Endometrial microvascular endothelial cells (primary cell): ENCODE measurements around the gene ANO1. TPM values are rescaled to one million over a fixed set of nuclear protein-coding genes. Genes with fewer than 3 reads are reported as not detected.

Source experiments
- in situ Hi-C: cut with HindIII; loops from 2 replicates; pipeline ENCODE4 v1.10.0; 2017; ENCODE audit warnings: low sequenced_read_pairs, low pct_unique_long_range_greater_than_20kb; ENCODE audit errors: inconsistent ontology term
- total RNA-seq: library from RNA; depleted of rRNA; stranded (reverse); fragments of >200 nt; gene quantifications from one replicate; pipeline ENCODE4 v1.2.3, GENCODE V29; 2015; ENCODE audit errors: inconsistent ontology term

Gene ANO1
- total RNA-seq, 1 donor from 2014 or later, result not detected

DNA sequence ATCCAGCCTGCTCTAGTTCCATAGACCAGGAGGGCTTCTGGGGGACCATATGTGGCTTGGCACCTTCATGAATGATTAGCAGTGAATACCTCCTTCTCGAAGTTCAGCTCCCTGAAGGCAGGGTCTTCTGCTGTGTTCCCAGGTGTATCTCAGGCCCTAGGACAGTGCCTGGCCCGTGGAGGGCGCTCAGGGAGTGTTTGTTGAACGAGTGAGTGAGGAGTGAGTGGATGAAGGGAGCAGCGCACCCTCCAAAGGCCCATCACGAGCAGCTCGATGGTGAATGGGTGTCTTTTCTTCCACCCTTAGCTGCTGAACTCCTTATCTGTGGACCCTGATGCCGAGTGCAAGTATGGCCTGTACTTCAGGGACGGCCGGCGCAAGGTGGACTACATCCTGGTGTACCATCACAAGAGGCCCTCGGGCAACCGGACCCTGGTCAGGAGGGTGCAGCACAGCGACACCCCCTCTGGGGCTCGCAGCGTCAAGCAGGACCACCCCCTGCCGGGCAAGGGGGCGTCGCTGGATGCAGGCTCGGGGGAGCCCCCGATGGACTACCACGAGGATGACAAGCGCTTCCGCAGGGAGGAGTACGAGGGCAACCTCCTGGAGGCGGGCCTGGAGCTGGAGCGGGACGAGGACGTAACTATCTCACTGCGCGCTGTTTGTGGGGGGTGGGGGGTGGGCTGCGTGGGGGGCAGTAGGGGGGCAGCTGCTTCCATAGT is 9.5 kb downstream of the ANO1 start:
- in situ Hi-C loops, result no loop called here

DNA sequence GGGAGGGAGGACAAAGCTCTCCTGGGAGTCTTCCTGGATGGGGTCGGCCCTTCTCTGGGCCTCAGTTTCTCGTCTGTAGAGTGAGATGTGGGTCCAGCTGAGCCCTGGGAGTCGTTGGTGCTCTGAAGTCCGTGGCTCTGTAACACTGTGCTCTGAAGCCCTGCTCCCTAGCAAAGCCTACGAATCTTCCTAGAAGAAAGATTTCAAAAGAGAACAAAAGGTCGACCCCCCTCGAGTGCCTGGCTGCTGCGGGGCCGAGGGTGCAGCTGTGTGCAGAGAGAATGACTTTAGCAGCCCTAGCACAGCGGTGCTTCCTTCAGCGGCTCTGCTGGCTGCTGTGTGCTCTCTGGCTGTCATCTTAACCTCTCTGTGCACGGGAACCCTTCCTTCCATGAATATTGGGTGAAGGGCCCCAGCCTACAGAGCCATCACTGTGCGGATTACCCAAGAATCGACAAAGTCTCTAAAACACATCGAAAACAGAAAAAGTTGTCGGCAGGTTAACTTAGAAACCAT is 10.7 kb downstream of the ANO1 start:
- in situ Hi-C loops, result no loop called here

DNA sequence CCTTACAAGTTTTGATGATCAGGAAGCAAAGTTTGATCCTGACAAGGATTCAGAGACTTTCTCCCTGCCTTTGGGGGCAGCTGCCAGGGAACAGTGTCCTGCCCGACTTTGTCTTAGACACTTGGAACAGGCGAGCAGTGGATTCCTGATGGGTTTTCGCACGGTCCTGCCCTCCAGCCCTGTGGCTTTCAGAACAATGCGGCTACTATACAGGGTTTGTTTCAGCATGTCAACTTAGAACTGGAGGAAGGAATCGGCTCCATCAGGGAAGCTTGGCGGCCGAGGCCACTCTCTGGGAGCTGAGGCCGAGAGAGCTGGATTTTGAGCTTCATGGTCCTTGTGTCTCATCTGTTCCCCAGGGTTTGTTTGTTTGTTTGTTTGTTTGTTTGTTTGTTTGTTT is 11.5 kb downstream of the ANO1 start:
- in situ Hi-C loops, result no loop called here

DNA sequence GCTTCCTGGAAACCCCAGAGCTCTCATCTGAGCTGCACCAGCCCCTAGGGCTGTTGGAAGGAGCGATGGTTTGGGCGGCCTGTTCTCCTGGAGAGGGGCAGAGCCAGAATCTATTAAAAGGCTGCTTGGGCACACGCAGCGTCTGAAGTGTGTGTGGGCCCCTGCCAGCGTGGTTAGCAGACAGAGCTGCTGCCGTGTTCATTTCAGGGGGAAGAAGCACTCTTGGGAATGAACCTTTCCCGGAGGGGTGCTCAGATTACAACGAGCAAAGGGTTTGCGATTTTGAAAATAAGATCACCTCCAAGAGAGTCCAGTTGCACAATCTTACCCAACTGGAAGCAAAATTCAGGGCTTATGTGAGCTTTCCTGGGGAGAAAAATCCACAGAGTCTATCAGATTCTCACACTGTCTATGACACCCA is 12.9 kb downstream of the ANO1 start:
- in situ Hi-C loops, result no loop called here

DNA sequence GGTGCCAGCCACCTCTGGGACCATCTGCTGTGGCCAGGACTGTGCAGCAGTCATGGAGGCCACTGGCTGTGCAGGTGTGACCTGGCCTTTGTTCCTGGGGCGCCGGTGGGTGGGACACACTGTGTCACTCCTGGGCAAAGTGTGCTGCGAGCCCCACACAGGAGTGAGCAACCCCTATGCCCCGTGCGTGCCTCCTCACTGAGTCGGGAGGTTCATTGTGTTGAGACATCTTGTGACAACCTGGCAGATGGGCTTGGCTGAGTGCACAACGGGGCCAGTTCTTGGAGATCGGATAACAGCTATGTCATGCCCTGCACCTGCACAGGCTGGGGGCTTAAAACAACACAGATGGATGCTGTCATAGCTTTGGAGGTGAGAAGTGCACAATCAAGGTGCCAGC is 13.5 kb downstream of the ANO1 start:
- in situ Hi-C loops, result no loop called here

DNA sequence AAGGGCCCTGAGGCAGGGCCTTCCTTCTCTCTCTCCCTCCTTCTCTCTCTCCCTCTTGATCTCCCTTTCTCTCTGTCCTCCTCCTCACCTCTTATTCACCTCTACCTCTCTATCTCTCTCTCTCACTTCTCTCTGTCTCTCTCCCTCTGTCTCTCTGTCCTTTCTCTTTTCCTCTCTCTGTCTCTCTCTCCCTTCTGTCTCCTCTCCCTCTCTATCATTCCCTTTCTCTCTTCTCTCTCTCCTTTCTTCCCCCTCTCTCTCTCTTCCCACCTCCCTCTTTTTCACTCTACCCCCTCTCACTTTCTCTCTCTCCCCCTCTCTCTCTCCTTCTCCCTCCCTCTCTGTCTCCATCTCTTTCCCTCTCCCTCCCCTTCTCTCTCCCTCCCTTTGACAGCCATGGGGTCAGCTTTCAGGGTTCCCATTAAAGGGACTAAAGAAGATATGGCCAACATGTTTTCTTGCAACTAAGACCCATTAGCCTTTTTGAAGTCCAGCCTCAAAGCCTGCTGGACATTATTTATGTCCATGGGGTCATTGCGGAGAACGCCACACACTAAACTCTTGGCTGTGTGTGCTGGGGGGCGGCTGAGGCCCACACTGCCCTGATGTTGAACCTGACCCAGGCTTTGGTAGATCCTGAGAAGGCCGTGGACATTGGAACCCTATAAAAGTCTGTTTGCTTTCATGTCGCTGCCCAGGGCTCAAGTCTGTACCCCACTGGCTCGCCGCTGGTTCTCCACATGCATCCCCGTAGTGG is 15.0 kb downstream of the ANO1 start:
- in situ Hi-C loops, result no loop called here

DNA sequence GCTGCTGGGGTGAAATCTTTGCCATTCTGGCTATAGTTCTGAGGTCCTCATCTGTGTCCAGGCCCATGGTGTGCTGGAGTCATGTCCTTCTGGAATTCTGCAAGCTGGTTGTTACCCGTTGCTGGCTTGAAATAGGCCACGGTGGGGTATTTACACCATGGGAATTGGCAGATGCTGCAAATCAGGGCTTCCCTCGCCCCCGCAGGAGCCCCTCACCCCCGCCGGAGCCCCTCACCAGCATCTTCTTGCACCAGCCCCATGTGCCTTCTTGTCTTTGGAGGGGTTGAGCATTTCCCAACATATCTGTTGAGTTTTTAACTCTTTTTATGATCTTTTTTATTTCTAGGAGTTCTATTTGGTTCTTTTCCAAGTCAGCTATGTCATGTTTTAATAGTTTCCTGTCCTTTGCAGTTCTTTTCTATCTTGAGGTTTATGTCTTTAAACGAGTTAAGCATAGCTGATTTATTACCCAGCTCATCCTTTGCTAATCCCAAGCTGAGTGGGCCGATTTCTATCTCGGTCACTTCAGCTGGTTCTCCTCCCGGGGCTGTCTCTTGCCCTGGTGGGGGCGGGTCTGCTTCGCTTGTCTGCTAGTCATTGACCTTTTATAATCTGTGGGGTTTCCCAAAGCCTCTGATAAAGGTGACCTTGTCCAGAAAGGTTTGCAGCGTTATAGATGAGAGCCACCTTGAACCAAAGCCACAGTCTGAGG is 17.6 kb downstream of the ANO1 start:
- in situ Hi-C loops, result no loop called here

DNA sequence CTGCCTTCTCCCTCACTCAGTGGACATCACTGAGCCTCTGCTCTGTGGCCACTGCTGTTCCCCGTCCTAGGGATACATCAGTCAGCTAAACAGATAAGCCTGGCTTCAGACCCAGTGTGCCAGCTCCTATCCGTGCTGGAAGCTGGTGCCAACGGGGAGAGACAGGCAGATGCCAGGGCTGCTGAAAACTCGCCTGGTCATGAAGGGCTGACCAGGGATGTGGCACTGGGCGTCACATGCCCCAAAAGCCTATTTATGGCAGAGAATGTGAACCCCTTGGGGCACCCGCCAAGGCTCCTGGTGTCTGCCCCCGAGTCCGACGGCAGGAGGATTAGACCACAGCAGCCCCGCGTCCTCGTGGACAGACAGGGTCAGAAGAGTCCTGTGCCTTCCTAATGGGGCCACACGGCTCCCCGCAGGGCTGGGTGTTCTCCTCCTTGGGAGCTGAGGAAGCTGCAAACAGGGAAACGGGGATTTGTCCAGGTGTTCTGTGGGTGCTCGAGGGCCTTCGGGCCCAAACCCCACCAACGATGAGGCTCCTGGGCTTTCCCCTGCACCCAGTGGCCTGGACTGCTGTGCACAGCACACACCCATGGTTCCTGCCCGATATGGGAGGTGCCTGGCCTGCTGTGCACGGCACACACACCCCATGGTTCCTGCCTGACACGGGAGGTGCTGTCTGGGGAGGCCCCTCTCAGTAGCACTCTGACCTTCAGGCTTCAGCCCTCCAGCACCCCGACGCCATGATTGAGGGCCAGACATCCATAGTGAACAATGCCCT is 19.9 kb downstream of the ANO1 start:
- in situ Hi-C loops, result no loop called here

DNA sequence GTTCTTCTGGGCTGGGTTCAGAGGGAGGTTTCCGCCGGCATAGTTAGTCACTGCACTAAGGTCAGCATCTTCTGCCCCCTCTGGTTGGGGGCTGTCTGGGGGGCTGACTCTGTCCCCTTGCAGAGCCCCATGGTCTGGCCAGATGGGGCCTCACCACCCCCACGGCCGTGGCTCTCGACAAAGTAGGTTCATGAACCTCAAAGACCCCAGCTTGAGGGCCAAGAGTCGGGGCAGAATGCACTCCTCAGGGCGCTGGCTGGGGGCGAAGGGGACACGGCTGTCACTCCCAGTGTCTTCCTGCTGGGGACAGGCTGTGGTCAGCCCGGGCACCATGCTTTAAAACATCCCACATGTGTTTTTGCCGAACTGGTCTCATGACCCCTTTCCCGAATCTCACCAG is 20.8 kb downstream of the ANO1 start:
- in situ Hi-C loops, result no loop called here

DNA sequence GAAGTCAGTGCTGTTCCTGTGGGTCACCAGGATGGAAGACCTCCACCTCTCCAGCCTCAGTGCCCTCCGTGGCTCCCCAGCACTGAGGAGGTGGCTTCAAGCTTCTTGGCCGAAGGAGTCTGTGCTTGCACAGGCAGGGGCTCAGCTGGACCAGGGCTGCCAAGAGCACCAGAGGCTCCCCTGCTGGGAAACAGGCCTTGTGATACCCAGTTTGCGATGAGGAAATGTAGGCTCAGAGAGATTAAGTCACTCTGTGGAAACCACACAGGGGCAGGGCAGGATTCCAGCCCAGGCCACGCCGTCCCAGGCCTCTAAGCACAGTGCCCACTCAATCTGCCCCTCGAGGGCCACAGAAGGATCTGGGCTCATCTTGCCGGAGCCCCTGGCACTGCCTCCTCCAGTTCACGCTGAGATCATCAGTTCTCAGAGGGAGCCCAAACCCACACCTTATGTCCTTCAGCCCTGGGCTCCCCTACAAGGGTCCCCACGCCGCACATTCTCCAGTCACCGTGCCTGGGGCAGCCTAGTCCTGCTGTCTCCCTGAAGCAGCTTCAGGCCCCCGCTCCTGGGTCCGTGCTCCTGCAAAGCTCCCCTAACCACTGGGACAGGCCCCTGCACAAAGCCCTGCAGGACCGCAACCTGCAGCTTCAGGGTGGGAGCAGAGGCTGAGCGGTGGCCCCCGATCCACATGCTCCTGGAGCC is 21.6 kb downstream of the ANO1 start:
- in situ Hi-C loops, result no loop called here

DNA sequence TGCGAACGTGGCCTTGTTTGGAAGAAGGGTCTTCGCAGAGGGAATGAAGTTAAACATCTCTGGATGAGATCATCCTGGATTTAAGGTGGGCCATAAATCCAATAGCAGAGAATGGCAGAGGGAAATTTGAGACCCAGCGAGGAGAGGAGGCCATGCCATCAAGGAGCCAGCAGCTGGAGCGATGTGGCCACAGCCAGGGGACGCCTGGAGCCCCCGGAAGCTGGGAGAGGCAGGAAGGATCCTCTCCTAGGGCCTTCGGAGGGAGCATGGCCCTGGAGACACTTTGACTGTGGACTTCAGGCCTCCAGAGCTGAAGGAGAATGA is 22.1 kb downstream of the ANO1 start:
- in situ Hi-C loops, result no loop called here

DNA sequence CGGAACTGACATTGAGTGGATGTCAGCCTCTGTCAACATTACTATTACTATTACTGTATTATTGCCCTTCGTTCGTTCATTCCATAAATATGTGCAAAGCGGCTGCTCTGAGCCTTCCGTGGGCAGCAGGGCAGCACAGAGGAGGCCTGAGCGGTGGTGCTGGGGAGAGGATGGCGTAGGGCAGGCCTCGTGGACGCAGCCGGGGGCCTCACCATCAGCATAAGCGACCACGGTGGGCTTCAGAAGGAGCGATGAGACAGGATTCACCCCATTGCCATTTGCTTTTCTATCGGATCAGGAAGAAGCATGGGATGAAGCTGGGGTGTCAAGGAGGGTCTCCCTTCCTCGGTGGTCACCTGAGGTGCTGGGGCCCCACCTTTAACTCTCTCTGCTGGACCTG is 22.7 kb downstream of the ANO1 start:
- in situ Hi-C loops, result no loop called here

DNA sequence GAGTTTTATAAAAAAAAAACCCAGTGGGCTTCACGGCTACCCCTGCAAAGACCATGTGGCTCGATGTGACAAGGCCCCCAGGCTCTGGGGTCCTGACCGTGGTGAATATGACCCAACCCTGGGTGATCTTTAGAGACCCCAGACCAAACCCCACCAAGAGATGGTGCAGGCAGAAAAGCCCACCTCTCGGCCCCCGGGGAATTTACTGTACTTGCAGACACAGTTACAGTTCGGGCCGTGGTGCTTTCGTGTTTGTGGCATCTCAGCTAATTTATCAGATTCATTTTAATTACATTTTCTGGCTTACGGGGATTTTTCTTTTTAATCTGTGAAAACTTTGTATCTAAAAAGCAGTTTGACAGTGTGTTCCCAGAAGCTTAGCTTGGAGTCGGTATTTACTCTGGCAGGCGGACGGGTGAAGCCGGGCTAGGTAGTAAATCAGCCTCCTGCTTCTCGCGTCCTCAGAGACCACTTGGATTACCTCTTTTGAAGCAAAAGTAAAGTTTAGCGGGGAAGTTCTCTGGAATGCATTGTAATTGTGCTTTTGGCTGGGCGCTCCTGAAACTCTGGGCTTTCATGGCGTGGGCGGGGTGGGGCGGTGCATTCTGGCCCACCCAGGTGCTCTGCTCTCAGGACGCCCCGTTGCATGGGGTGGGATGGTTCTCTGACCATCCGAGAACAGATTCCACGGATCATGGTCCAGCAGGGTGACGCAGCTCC is 25.3 kb downstream of the ANO1 start:
- in situ Hi-C loops, result no loop called here

DNA sequence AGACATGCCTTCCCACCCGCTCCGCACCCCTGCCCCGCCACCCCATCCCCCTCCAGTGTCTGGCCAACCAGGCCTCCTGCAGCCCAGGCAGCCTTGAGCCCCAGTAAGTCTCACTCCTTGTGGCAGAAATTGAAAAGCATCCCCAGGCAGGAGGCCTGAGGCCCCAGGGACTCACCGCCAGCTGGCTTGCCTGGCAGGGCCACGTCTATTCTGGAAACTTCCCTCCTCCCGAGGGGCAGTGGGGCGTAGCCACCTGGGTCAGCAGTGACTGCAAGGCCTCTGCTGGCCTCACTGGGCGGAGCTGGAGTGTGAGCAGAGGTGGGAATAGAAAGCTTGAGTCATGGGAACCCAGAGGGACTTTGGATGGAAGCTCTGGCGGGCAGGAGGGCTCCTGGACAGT is 26.3 kb downstream of the ANO1 start:
- in situ Hi-C loops, result no loop called here

DNA sequence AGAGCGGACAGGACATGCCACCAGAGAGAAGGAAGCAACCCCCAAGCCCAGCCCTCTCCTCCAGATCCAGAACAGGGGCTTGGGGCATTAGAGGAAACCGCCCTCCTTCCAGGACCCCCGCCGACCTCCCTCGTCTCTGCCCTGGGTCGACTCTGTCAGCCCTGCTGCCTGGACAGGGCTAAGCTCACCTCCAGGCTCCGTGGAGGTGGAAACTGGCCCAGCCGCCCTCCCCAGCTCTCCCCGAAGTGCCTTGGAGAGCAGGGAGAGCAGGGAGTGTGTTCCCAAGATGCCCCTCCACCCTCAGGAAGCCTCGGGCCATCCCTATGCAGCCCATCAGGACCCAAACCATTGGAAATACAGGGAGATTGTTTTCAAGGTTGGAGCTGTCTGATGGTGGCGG is 26.8 kb downstream of the ANO1 start:
- in situ Hi-C loops, result no loop called here

DNA sequence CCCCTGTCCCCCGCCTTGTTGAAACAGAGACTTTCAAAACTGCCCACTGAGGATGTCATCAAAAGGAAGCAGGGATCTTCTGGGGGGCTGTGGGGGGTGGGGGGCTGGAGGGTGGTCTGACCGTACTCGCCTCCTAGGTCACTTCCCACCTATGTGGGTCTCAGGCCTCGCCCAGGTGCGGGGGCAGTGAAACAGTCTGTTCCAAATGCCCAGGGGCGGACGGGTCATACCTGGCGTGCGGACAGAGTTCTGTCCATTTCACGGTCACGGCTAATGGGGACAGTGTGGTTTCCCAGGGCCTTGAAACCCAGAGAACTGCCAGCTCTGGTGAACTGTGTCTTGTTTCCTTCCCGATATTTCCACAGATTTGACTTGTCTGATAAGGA is 27.2 kb downstream of the ANO1 start:
- in situ Hi-C loops, result no loop called here

DNA sequence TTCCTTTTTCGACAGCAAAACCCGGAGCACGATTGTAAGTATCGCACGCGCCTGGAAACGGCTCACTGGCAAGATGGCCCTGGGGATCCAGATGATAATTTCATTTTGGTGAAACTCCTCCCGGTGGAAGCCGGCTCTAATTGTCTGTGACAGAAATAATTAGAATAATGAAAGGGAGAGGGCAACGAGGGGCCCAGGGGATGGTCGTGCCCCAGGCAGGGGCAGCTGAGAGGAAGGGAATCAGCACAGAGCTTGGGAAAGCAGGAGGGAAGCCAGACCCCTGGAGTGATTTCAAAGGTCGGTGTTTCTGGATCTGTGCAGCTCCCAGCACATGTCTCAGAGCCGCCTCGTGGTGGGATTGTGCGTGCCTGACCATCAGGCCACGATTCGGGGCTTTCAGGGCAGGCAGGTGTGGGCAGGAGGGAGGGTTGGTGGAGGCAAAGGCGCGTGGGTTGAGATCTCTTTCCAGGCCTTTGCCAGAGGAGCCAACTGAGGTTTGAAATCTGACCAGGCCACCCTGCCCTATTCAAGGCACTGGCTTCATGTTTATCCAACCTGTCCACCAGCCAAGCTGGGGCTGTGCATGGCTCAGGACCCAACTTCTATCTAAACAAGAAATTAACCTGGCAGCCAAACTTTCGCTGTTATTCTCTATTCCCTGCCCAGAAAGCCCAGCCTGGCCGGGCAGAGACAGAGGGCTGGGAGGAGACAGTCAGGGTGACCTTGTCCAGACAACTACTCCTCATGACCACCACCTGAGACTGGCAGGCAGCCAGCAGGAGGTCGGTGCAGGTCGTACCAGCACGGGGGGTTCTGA is 27.8 kb downstream of the ANO1 start:
- in situ Hi-C loops, result no loop called here
